Activated naive CD4-positive, alpha-beta T cell treated with anti-CD3 and anti-CD28 coated beads, Interleukin-2, amount 50 U/mL, for 16 hours (primary cell): ENCODE results near the gene PDZD2.

ENCODE experiments used
- DNase-seq: peaks from one replicate; pipeline ENCODE4 v3.0.0-alpha.2; 2020

Gene PDZD2

GRCh38 chr5:32157078-32157477 is 518.1 kb downstream of the PDZD2 start:
- DNase-seq: no peak

- no peak for DNase-seq
These were observed 519.7 kb downstream of the PDZD2 start for GRCh38 chr5:32158679-32158975.

GRCh38 chr5:32159328-32160072 is 520.6 kb downstream of the PDZD2 start:
- DNase-seq: no peak

- no peak for DNase-seq
These were observed 521.3 kb downstream of the PDZD2 start for GRCh38 chr5:32160228-32160627.
